B cell (primary cell): ENCODE data around the gene TMEM176A. TPM values are rescaled to one million over a fixed set of nuclear protein-coding genes. Genes with fewer than 3 reads are reported as not detected.

Experiments
- ATAC-seq: fragments of 200-7000 bp; cut with Tn5 transposase; one replicate; pipeline ENCODE4 v1.10.0; 2021; ENCODE audit warnings: low read depth, mild to moderate bottlenecking, moderate number of reproducible peaks, moderate library complexity
- CTCF ChIA-PET: fragments of 350-600 bp; sonication (Branson Sonifier 250); formaldehyde crosslinking; loops from one replicate; lab custom pipeline; 2021; ENCODE audit warnings: antibody characterized with exemption, inconsistent platforms; lab: Charles Lee
- POLR2A ChIA-PET: fragments of 350-600 bp; sonication (Branson Sonifier 250); formaldehyde crosslinking; loops from one replicate; lab custom pipeline; 2021; ENCODE audit warnings: antibody characterized with exemption; lab: Charles Lee
- DNase-seq: peaks from one replicate; pipeline ENCODE4 v3.0.0; 2013
- H2AFZ ChIP-seq: 2 replicates; pipeline ENCODE4 v1.6.1; 2012; ENCODE audit warnings: mild to moderate bottlenecking, low read depth, low read length; ENCODE audit not compliant: insufficient read depth, poor library complexity, severe bottlenecking
- H3K27ac ChIP-seq, 2 donors: 1 replicate in 1 of 2; 2 replicates in 1 of 2; pipeline ENCODE4 v1.5.1; 2012 to 2013; ENCODE audit warnings: low read length in 2 of 2, mild to moderate bottlenecking in 2 of 2, moderate library complexity in 1 of 2
- H3K27me3 ChIP-seq, 4 experiments: fragments of 200-600 bp in 1 of 4; sonication (generic) in 1 of 4; replicated peaks in 1 of 4; 1 replicate in 2 of 4; 2 replicates in 2 of 4; pipeline versions ENCODE4 v1.6.1 to v1.7.0; 2013 to 2016; ENCODE audit warnings: low read length in 3 of 4, mild to moderate bottlenecking in 2 of 4, mixed read lengths in 1 of 4, moderate library complexity in 1 of 4; ENCODE audit not compliant: insufficient read depth in 4 of 4, control insufficient read depth in 3 of 4; ENCODE audit errors: control extremely low read depth in 1 of 4
- H3K36me3 ChIP-seq, 2 experiments: replicated peaks in 1 of 2; 1 replicate in 1 of 2; 2 replicates in 1 of 2; pipeline versions ENCODE4 v1.6.1 to v1.7.1; 2013; ENCODE audit warnings: low read length in 1 of 2; ENCODE audit not compliant: insufficient read depth in 2 of 2, control insufficient read depth in 1 of 2; ENCODE audit errors: control extremely low read depth in 1 of 2, extremely low read depth in 1 of 2
- H3K4me1 ChIP-seq, 2 donors: fragments of 200-600 bp in 1 of 2; sonication (generic) in 1 of 2; 1 replicate in 1 of 2; 2 replicates in 1 of 2; pipeline versions ENCODE4 v1.5.1 to v1.6.1; 2013 to 2017; ENCODE audit warnings: low read length in 2 of 2; ENCODE audit not compliant: control insufficient read depth in 2 of 2, insufficient read depth in 2 of 2
- H3K4me2 ChIP-seq: replicated peaks from 2 replicates; pipeline ENCODE3; 2012; ENCODE audit warnings: mild to moderate bottlenecking, low read depth, low read length; ENCODE audit not compliant: poor library complexity, severe bottlenecking
- H3K4me3 ChIP-seq, 5 experiments: fragments of 200-600 bp in 1 of 5; sonication (generic) in 1 of 5; 1 replicate in 3 of 5; 2 replicates in 2 of 5; pipeline versions ENCODE4 v1.5.1 to v1.7.0; 2011 to 2016; ENCODE audit warnings: low read length in 4 of 5, mild to moderate bottlenecking in 4 of 5, low read depth in 2 of 5, control low read depth in 1 of 5, moderate library complexity in 1 of 5; ENCODE audit not compliant: insufficient read depth in 1 of 5; ENCODE audit errors: control extremely low read depth in 1 of 5, extremely low read depth in 1 of 5
- H3K79me2 ChIP-seq: fragments of 200-600 bp; sonication (generic); one replicate; pipeline ENCODE4 v1.6.0; 2016; ENCODE audit warnings: low read length; ENCODE audit not compliant: control insufficient read depth, insufficient read depth
- H3K9ac ChIP-seq: fragments of 200-600 bp; sonication (generic); 2 replicates; pipeline ENCODE4 v1.6.1; 2017; ENCODE audit warnings: mild to moderate bottlenecking, low read length, moderate library complexity
- H3K9me3 ChIP-seq, 3 donors: one replicate each; pipeline versions ENCODE4 v1.6.1 to v1.7.1; 2013; ENCODE audit warnings: low read length in 2 of 3; ENCODE audit not compliant: control insufficient read depth in 2 of 3, insufficient read depth in 1 of 3; ENCODE audit errors: control extremely low read depth in 1 of 3
- H4K20me1 ChIP-seq: 2 replicates; pipeline ENCODE4 v1.6.0; 2012; ENCODE audit warnings: mild to moderate bottlenecking, low read length; ENCODE audit not compliant: insufficient read depth, control insufficient read depth, poor library complexity, severe bottlenecking
- H3K27ac Mint-ChIP-seq: one replicate; pipeline ENCODE4 v1.8.0; 2021; ENCODE audit warnings: mixed read lengths
- H3K27me3 Mint-ChIP-seq: one replicate; pipeline ENCODE4 v1.8.0; 2021; ENCODE audit warnings: mixed read lengths
- H3K4me1 Mint-ChIP-seq: one replicate; pipeline ENCODE4 v1.8.0; 2021; ENCODE audit warnings: mixed read lengths
- H3K4me3 Mint-ChIP-seq: one replicate; pipeline ENCODE4 v1.8.0; 2021; ENCODE audit warnings: mixed read lengths
- H3K9me3 Mint-ChIP-seq: one replicate; pipeline ENCODE4 v1.8.0; 2022; ENCODE audit warnings: mixed read lengths; ENCODE audit not compliant: insufficient read depth
- EZH2 ChIP-seq: IDR thresholded peaks from 2 replicates; pipeline ENCODE4 v1.6.1; 2012; ENCODE audit warnings: borderline replicate concordance, low read depth, mild to moderate bottlenecking, moderate library complexity, low read length; ENCODE audit not compliant: insufficient read depth, poor library complexity, severe bottlenecking
- WGBS: methylation state at CpG from one replicate; pipeline ENCODE4 v1.1.5; 2013; ENCODE audit warnings: missing lambda C conversion rate; ENCODE audit not compliant: insufficient coverage; 5-methylcytosine and 5-hydroxymethylcytosine counted together
- intact Hi-C: fragments of 100-400 bp; cut with micrococcal nuclease; formaldehyde crosslinking; loops from one replicate; pipeline ENCODE4 v1.10.0; 2022
- polyA plus RNA-seq: library from polyadenylated mRNA; depleted of rRNA; stranded (reverse); fragments of >200 nt; gene quantifications from 2 replicates; pipeline ENCODE4 v1.2.3, GENCODE V29; 2012
- total RNA-seq, 2 donors: library from RNA; stranded (reverse); fragments of 120-200 nt in 1 of 2; gene quantifications; 1 replicate in 1 of 2; 2 replicates in 1 of 2; pipeline versions ENCODE4 v1.2.3 to v1.2.4, GENCODE V29; 2013 to 2022
- TF ChIP-seq, protein P1 (sequence below): fragments of 200-600 bp; IDR thresholded peaks from one replicate; pipeline ENCODE4 v1.8.0; 2022; ENCODE audit warnings: antibody characterized with exemption, mild to moderate bottlenecking

Gene TMEM176A
- total and polyA plus RNA-seq, 2 donors (not counting 1 experiment from before 2014, with no cell fraction given), result 1.1 TPM; not detected in 1

DNA sequence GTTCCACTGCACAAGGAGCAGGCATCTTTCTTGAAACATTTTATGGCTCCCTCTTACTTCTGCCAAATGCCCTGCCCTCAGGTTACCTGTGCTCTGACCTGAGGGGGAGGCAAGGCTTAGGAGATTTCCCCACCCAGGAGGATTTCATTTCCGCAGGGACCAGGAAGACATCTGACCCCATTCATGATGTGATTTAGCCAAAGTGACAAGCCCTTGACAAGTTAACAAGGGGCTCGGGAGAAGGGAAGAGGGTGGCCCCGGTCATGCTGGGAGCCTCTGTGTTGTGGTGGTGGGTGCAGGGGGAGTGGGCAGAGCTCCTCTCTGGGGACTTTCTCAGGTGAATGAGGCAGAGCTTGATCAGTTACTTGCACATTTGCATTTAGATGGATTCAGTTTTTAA, 44.4 kb upstream of the TMEM176A start:
- H3K4me3 Mint-ChIP-seq, result no peak overlapping the region
- no peak overlapping the region for H2AFZ ChIP-seq
- peaks cover 0 to 4% (median 0%) of the 10 kb centered on the region in 4 experiments for H3K27me3 ChIP-seq
- H3K9me3 Mint-ChIP-seq, result no peaks in the 10 kb centered on the region
- ChIA-PET CTCF (interaction anchor here (1.0 to 3.2 kb wide), 2 partner anchors 16 to 307 kb away, joined by 3 to 33 read pairs; partner anchors contain the start of gene GIMAP8), POLR2A (no interaction called here)
- H3K4me1 ChIP-seq, result peaks cover 10% of the 10 kb centered on the region in 2 donors
- peaks cover 11% of the 10 kb centered on the region for H3K4me1 Mint-ChIP-seq
- no peak overlapping the region for H3K4me3 ChIP-seq
- ATAC-seq (no peak), DNase-seq (no peak)
- H3K27ac Mint-ChIP-seq, result no peak overlapping the region
- H3K9ac ChIP-seq, result no peak overlapping the region
- TF ChIP-seq EZH2, result no peak
- TF ChIP-seq, protein P1, sequence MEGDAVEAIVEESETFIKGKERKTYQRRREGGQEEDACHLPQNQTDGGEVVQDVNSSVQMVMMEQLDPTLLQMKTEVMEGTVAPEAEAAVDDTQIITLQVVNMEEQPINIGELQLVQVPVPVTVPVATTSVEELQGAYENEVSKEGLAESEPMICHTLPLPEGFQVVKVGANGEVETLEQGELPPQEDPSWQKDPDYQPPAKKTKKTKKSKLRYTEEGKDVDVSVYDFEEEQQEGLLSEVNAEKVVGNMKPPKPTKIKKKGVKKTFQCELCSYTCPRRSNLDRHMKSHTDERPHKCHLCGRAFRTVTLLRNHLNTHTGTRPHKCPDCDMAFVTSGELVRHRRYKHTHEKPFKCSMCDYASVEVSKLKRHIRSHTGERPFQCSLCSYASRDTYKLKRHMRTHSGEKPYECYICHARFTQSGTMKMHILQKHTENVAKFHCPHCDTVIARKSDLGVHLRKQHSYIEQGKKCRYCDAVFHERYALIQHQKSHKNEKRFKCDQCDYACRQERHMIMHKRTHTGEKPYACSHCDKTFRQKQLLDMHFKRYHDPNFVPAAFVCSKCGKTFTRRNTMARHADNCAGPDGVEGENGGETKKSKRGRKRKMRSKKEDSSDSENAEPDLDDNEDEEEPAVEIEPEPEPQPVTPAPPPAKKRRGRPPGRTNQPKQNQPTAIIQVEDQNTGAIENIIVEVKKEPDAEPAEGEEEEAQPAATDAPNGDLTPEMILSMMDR, result no peak
- no peaks in the 10 kb centered on the region for H3K9me3 ChIP-seq
- H3K79me2 ChIP-seq, result no peaks in the 10 kb centered on the region
- intact Hi-C loops, result loop anchor here (5.0 kb wide), 1 partner anchor 469 kb away; no protein-coding TSS in a partner anchor
- H3K4me2 ChIP-seq, result no peak overlapping the region
- H3K27ac ChIP-seq, result no peak overlapping the region
- no peaks in the 10 kb centered on the region for H3K36me3 ChIP-seq
- peaks cover 12% of the 10 kb centered on the region for H3K27me3 Mint-ChIP-seq
- 77% methylated on average over 3 of the region's 3 CpGs for WGBS
- H4K20me1 ChIP-seq, result no peaks in the 10 kb centered on the region

DNA sequence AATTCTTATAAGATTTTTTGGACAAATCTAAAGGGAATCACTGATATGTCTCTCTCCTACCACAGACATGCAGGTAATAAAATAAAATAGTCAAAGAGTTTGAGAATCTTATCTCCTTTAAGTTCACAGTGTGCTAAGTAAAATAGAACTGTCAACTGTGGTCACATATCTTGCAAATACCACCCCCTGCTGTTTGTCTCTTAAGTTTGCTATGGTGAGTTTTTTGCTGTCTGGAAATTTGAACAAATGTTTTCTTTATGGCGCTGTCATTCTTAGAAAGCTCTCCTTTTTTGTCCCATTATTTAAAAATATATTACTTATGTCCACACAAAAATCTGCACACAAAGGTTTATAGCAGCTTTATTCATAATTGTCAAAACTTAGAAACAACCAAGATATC, 43.7 kb upstream of the TMEM176A start:
- intact Hi-C loops, result loop anchor here (5.0 kb wide), 1 partner anchor 470 kb away; no protein-coding TSS in a partner anchor
- peaks cover 0 to 4% (median 0%) of the 10 kb centered on the region in 4 experiments for H3K27me3 ChIP-seq
- H3K36me3 ChIP-seq, result no peaks in the 10 kb centered on the region
- no peak overlapping the region for H3K27ac Mint-ChIP-seq
- no peak overlapping the region for H3K4me3 ChIP-seq
- H3K9ac ChIP-seq, result no peak overlapping the region
- CTCF ChIA-PET, result interaction anchor here (3.2 kb wide), 1 partner anchor 307 kb away, joined by 33 read pairs; the partner anchor contains the start of gene GIMAP8
- H3K27ac ChIP-seq, result no peak overlapping the region
- ATAC-seq, result no peak
- no peaks in the 10 kb centered on the region for H3K9me3 ChIP-seq
- peaks cover 11% of the 10 kb centered on the region for H3K4me1 Mint-ChIP-seq
- H3K4me2 ChIP-seq, result no peak overlapping the region
- no peak overlapping the region for H2AFZ ChIP-seq
- H3K9me3 Mint-ChIP-seq, result peaks cover 2% of the 10 kb centered on the region
- POLR2A ChIA-PET, result no interaction called here
- peak; percentile 19 for DNase-seq
- no peak for TF ChIP-seq EZH2
- TF ChIP-seq, protein P1, result peak; percentile 19
- no CpG with 5 or more reads among the region's 1 CpG for WGBS
- H3K4me1 ChIP-seq, result peaks cover 10% of the 10 kb centered on the region in 2 donors
- H3K79me2 ChIP-seq, result no peaks in the 10 kb centered on the region
- H4K20me1 ChIP-seq, result no peaks in the 10 kb centered on the region
- peaks cover 9% of the 10 kb centered on the region for H3K27me3 Mint-ChIP-seq
- H3K4me3 Mint-ChIP-seq, result no peak overlapping the region
